ENCODE measurements around the gene ZNF320. TPM values are rescaled to one million over a fixed set of nuclear protein-coding genes. Genes with fewer than 3 reads are reported as not detected.
"Not testable (repeated sequence)": the region's sequence is repeated elsewhere in the genome, so short reads cannot be mapped to it uniquely, and the experiment has no call there.

The ZNF320 gene
- total and polyA plus RNA-seq, 5 donors: 6.6 to 13.3 (median 9.3) TPM

GRCh38 chr19:52910648-52911047 lies 13.2 kb upstream of the ZNF320 start:
- Histone ChIP-seq H3K9me3 (ENCODE audit: control insufficient read depth, low read length) (no peaks in the 10 kb centered on the region), H3K4me1 (ENCODE audit: control insufficient read depth, insufficient read depth, low read length) (no peaks in the 10 kb centered on the region), H3K4me3 (ENCODE audit: low read length) (no peak overlapping the region), H3K27ac (ENCODE audit: low read length) (no peak overlapping the region), H3K27me3 (ENCODE audit: control insufficient read depth, insufficient read depth) (no peaks in the 10 kb centered on the region)
- intact Hi-C loops (cut with DNase I): no loop called here
- 95% methylated on average over 1 of the region's 1 CpG for WGBS
- ATAC-seq (no peak), DNase-seq (no peak)

- intact Hi-C loops (cut with DNase I); H3K4me3 ChIP-seq (ENCODE audit: low read length): not testable (repeated sequence)
These were observed 6.8 kb upstream of the ZNF320 start for GRCh38 chr19:52904052-52904780.

GRCh38 chr19:52901842-52902241 lies 4.4 kb upstream of the ZNF320 start:
- Histone ChIP-seq H3K27me3 (ENCODE audit: control insufficient read depth, insufficient read depth) (no peaks in the 10 kb centered on the region), H3K4me3 (ENCODE audit: low read length) (no peak overlapping the region), H3K27ac (ENCODE audit: low read length) (no peak overlapping the region), H3K4me1 (ENCODE audit: control insufficient read depth, insufficient read depth, low read length) (no peaks in the 10 kb centered on the region), H3K9me3 (ENCODE audit: control insufficient read depth, low read length) (no peaks in the 10 kb centered on the region)
- DNase-seq: no peak
- no peak for ATAC-seq
- intact Hi-C loops (cut with DNase I): no loop called here
- 68% methylated on average over 3 of the region's 3 CpGs for WGBS

More at GRCh38 chr19:52904052-52904780, 6.8 kb upstream of the ZNF320 start:
- not testable (repeated sequence) for H3K27ac ChIP-seq (ENCODE audit: low read length); H3K4me1 ChIP-seq (ENCODE audit: control insufficient read depth, insufficient read depth, low read length); ATAC-seq; DNase-seq; H3K27me3 ChIP-seq (ENCODE audit: control insufficient read depth, insufficient read depth); H3K9me3 ChIP-seq (ENCODE audit: control insufficient read depth, low read length)
- 93% methylated on average over 16 of the region's 16 CpGs for WGBS

- DNase-seq; H3K27ac ChIP-seq (ENCODE audit: low read length); H3K9me3 ChIP-seq (ENCODE audit: control insufficient read depth, low read length); H3K27me3 ChIP-seq (ENCODE audit: control insufficient read depth, insufficient read depth); H3K4me1 ChIP-seq (ENCODE audit: control insufficient read depth, insufficient read depth, low read length); H3K4me3 ChIP-seq (ENCODE audit: low read length); ATAC-seq; intact Hi-C loops (cut with DNase I): not testable (repeated sequence)
- 97% methylated on average over 10 of the region's 10 CpGs for WGBS
These were observed 1.2 kb upstream of the ZNF320 start for GRCh38 chr19:52898596-52898995.

GRCh38 chr19:52898101-52898500 lies 666 bp upstream of the ZNF320 start:
- Histone ChIP-seq H3K27ac (ENCODE audit: low read length) (no peak overlapping the region), H3K4me1 (ENCODE audit: control insufficient read depth, insufficient read depth, low read length) (no peaks in the 10 kb centered on the region), H3K9me3 (ENCODE audit: control insufficient read depth, low read length) (no peaks in the 10 kb centered on the region), H3K4me3 (ENCODE audit: low read length) (peak overlapping the region; percentile 80), H3K27me3 (ENCODE audit: control insufficient read depth, insufficient read depth) (no peaks in the 10 kb centered on the region)
- DNase-seq (peak; percentile 38 to 65 (median 57)), ATAC-seq (peak in 1 of 2 donors; percentile 63)
- WGBS: 76% methylated on average over 15 of the region's 15 CpGs
- intact Hi-C loops (cut with DNase I): no loop called here

GRCh38 chr19:52896431-52897137 lies 851 bp downstream of the ZNF320 start:
- Histone ChIP-seq H3K27me3 (ENCODE audit: control insufficient read depth, insufficient read depth) (no peaks in the 10 kb centered on the region), H3K9me3 (ENCODE audit: control insufficient read depth, low read length) (no peaks in the 10 kb centered on the region), H3K4me3 (ENCODE audit: low read length) (peak overlapping the region; percentile 80), H3K27ac (ENCODE audit: low read length) (peak overlapping the region; percentile 76), H3K4me1 (ENCODE audit: control insufficient read depth, insufficient read depth, low read length) (no peaks in the 10 kb centered on the region)
- WGBS: 41% methylated on average over 24 of the region's 24 CpGs
- ATAC-seq: peak; percentile 55 to 70
- DNase-seq: peak; percentile 45 to 61 (median 57)
- intact Hi-C loops (cut with DNase I): no loop called here

- DNase-seq (no peak), ATAC-seq (no peak)
- H3K4me1 ChIP-seq (ENCODE audit: control insufficient read depth, insufficient read depth, low read length): no peaks in the 10 kb centered on the region
- 46% methylated on average over 4 of the region's 4 CpGs for WGBS
- intact Hi-C loops (cut with DNase I): no loop called here
- H3K27me3 ChIP-seq (ENCODE audit: control insufficient read depth, insufficient read depth): no peaks in the 10 kb centered on the region
- no peaks in the 10 kb centered on the region for H3K9me3 ChIP-seq (ENCODE audit: control insufficient read depth, low read length)
- H3K27ac ChIP-seq (ENCODE audit: low read length): no peak overlapping the region
- no peak overlapping the region for H3K4me3 ChIP-seq (ENCODE audit: low read length)
These were observed 6.1 kb downstream of the ZNF320 start for GRCh38 chr19:52891336-52891735.

GRCh38 chr19:52889931-52890330 lies 7.5 kb downstream of the ZNF320 start:
- WGBS: 96% methylated on average over 4 of the region's 4 CpGs
- H3K4me1 ChIP-seq (ENCODE audit: control insufficient read depth, insufficient read depth, low read length): no peaks in the 10 kb centered on the region
- H3K9me3 ChIP-seq (ENCODE audit: control insufficient read depth, low read length): no peaks in the 10 kb centered on the region
- no peak overlapping the region for H3K27ac ChIP-seq (ENCODE audit: low read length)
- H3K4me3 ChIP-seq (ENCODE audit: low read length): no peak overlapping the region
- intact Hi-C loops (cut with DNase I): no loop called here
- no peak for ATAC-seq
- no peak for DNase-seq
- no peaks in the 10 kb centered on the region for H3K27me3 ChIP-seq (ENCODE audit: control insufficient read depth, insufficient read depth)

GRCh38 chr19:52889076-52889475 lies 8.4 kb downstream of the ZNF320 start:
- no peak for ATAC-seq
- Histone ChIP-seq H3K4me3 (ENCODE audit: low read length) (no peak overlapping the region), H3K27ac (ENCODE audit: low read length) (no peak overlapping the region), H3K27me3 (ENCODE audit: control insufficient read depth, insufficient read depth) (no peaks in the 10 kb centered on the region), H3K9me3 (ENCODE audit: control insufficient read depth, low read length) (no peaks in the 10 kb centered on the region), H3K4me1 (ENCODE audit: control insufficient read depth, insufficient read depth, low read length) (no peaks in the 10 kb centered on the region)
- 89% methylated on average over 7 of the region's 7 CpGs for WGBS
- intact Hi-C loops (cut with DNase I): no loop called here
- no peak for DNase-seq

GRCh38 chr19:52880895-52881389 lies 16.5 kb downstream of the ZNF320 start:
- Histone ChIP-seq H3K9me3 (ENCODE audit: control insufficient read depth, low read length) (peaks cover 3% of the 10 kb centered on the region), H3K27me3 (ENCODE audit: control insufficient read depth, insufficient read depth) (no peaks in the 10 kb centered on the region), H3K27ac (ENCODE audit: low read length) (no peak overlapping the region), H3K4me1 (ENCODE audit: control insufficient read depth, insufficient read depth, low read length) (no peaks in the 10 kb centered on the region), H3K4me3 (ENCODE audit: low read length) (no peak overlapping the region)
- DNase-seq (no peak), ATAC-seq (no peak)
- intact Hi-C loops (cut with DNase I): no loop called here
- 90% methylated on average over 11 of the region's 11 CpGs for WGBS

- H3K27me3 ChIP-seq (ENCODE audit: control insufficient read depth, insufficient read depth); ATAC-seq; H3K9me3 ChIP-seq (ENCODE audit: control insufficient read depth, low read length); H3K27ac ChIP-seq (ENCODE audit: low read length); H3K4me1 ChIP-seq (ENCODE audit: control insufficient read depth, insufficient read depth, low read length); DNase-seq; intact Hi-C loops (cut with DNase I); H3K4me3 ChIP-seq (ENCODE audit: low read length): not testable (repeated sequence)
- 62% methylated on average over 6 of the region's 6 CpGs for WGBS
These were observed 24.4 kb downstream of the ZNF320 start for GRCh38 chr19:52872996-52873395.

Measured in right cardiac atrium (tissue), 5 donors.